HG02759 (cell line): Measurements from ENCODE around the gene FGD6.
"Not testable (repeated sequence)": the region's sequence is repeated elsewhere in the genome, so short reads cannot be mapped to it uniquely, and the experiment has no call there.

Experiments
- ATAC-seq: cut with Tn5 transposase; IDR thresholded peaks from one replicate; pipeline ENCODE4 v1.9.1; 2021; ENCODE audit warnings: mild to moderate bottlenecking, moderate library complexity; ENCODE audit not compliant: unreplicated experiment

Gene FGD6

GRCh38 chr12:95182868-95183415 is 34.3 kb downstream of the FGD6 start:
- no peak for ATAC-seq

- ATAC-seq = no peak
Measured at GRCh38 chr12:95181103-95181502, 36.2 kb downstream of the FGD6 start.

GRCh38 chr12:95179011-95179410 is 38.3 kb downstream of the FGD6 start:
- ATAC-seq = no peak

GRCh38 chr12:95178136-95178535 is 39.1 kb downstream of the FGD6 start:
- ATAC-seq = no peak

- no peak for ATAC-seq
Measured at GRCh38 chr12:95177201-95177768, 40.0 kb downstream of the FGD6 start.

- no peak for ATAC-seq
Measured at GRCh38 chr12:95173392-95174251, 43.6 kb downstream of the FGD6 start.

- ATAC-seq = no peak
Measured at GRCh38 chr12:95169368-95169767, 47.9 kb downstream of the FGD6 start.

GRCh38 chr12:95168746-95169145 is 48.5 kb downstream of the FGD6 start:
- no peak for ATAC-seq

- ATAC-seq = no peak
Measured at GRCh38 chr12:95164656-95165055, 52.6 kb downstream of the FGD6 start.

GRCh38 chr12:95158919-95159318 is 58.3 kb downstream of the FGD6 start:
- ATAC-seq = no peak

GRCh38 chr12:95151821-95152220 is 65.4 kb downstream of the FGD6 start:
- no peak for ATAC-seq

GRCh38 chr12:95151406-95151805 is 65.9 kb downstream of the FGD6 start:
- no peak for ATAC-seq

- ATAC-seq = no peak
Measured at GRCh38 chr12:95150501-95150900, 66.8 kb downstream of the FGD6 start.

GRCh38 chr12:95147866-95148265 is 69.4 kb downstream of the FGD6 start:
- ATAC-seq = peak; percentile 49

- ATAC-seq = no peak
Measured at GRCh38 chr12:95146769-95147168, 70.5 kb downstream of the FGD6 start.

- no peak for ATAC-seq
Measured at GRCh38 chr12:95143621-95144205, 73.6 kb downstream of the FGD6 start.

GRCh38 chr12:95142431-95143151 is 74.7 kb downstream of the FGD6 start:
- ATAC-seq = no peak

- ATAC-seq = no peak
Measured at GRCh38 chr12:95141310-95141709, 76.0 kb downstream of the FGD6 start.

GRCh38 chr12:95138031-95138430 is 79.2 kb downstream of the FGD6 start:
- ATAC-seq = not testable (repeated sequence)

GRCh38 chr12:95136598-95136997 is 80.7 kb downstream of the FGD6 start:
- no peak for ATAC-seq

- ATAC-seq = no peak
Measured at GRCh38 chr12:95134085-95134484, 83.2 kb downstream of the FGD6 start.
